PC-9 (cell line): Measurements from ENCODE around the gene NAT14. TPM values are rescaled to one million over a fixed set of nuclear protein-coding genes. Genes with fewer than 3 reads are reported as not detected.

Source experiments
- BruUV-seq: library from RNA; stranded (reverse); fragments of 400-500 nt; replicated peaks from 2 replicates; lab custom pipeline; 2021; lab: Mats Ljungman, UMichigan
- CTCF ChIA-PET: fragments of 300-600 bp; sonication (Branson Sonifier 250); formaldehyde crosslinking; loops from one replicate; lab custom pipeline; 2022; ENCODE audit warnings: antibody characterized with exemption; lab: Charles Lee
- POLR2A ChIA-PET: fragments of 300-600 bp; sonication (Branson Sonifier 250); formaldehyde crosslinking; loops from one replicate; lab custom pipeline; 2022; ENCODE audit warnings: antibody characterized with exemption; ENCODE audit not compliant: unreplicated experiment; lab: Charles Lee
- DNase-seq, 2 experiments: peaks; one replicate each; pipeline versions ENCODE4 v3.0.0 to v3.0.0-alpha.2; 2015 to 2022; ENCODE audit warnings: mixed read lengths in 1 of 2
- H2AFZ ChIP-seq: fragments of 200-600 bp; sonication (generic); 2 replicates; pipeline ENCODE4 v1.8.1; 2017; ENCODE audit warnings: antibody characterized with exemption
- H3F3A ChIP-seq: fragments of 200-600 bp; sonication (generic); 2 replicates; pipeline ENCODE4 v1.8.1; 2017; ENCODE audit warnings: antibody characterized with exemption, mild to moderate bottlenecking, low read depth; ENCODE audit not compliant: insufficient read depth
- H3K27ac ChIP-seq: fragments of 200-600 bp; sonication (generic); 2 replicates; pipeline ENCODE4 v1.6.1; 2016; ENCODE audit warnings: mixed run types
- H3K27me3 ChIP-seq: fragments of 200-600 bp; sonication (generic); 2 replicates; pipeline ENCODE4 v1.6.1; 2016; ENCODE audit warnings: low read depth, mixed run types; ENCODE audit not compliant: insufficient read depth
- H3K36me3 ChIP-seq: fragments of 200-600 bp; sonication (generic); 2 replicates; pipeline ENCODE4 v1.6.1; 2016; ENCODE audit warnings: low read depth, mixed run types
- H3K4me1 ChIP-seq: fragments of 200-600 bp; sonication (generic); replicated peaks from 2 replicates; pipeline ENCODE4 v1.6.1; 2016; ENCODE audit warnings: mixed run types; ENCODE audit not compliant: insufficient read depth
- H3K4me2 ChIP-seq: fragments of 200-600 bp; sonication (generic); 2 replicates; pipeline ENCODE4 v1.6.1; 2017; ENCODE audit warnings: mixed run types
- H3K4me3 ChIP-seq: fragments of 200-600 bp; sonication (generic); 2 replicates; pipeline ENCODE4 v1.6.1; 2016; ENCODE audit warnings: mixed run types
- H3K79me2 ChIP-seq: fragments of 200-600 bp; sonication (generic); 2 replicates; pipeline ENCODE4 v1.6.1; 2017; ENCODE audit warnings: low read depth, mixed run types
- H3K9me2 ChIP-seq: fragments of 200-600 bp; sonication (generic); 2 replicates; pipeline ENCODE4 v1.8.1; 2017; ENCODE audit warnings: mild to moderate bottlenecking; ENCODE audit not compliant: insufficient read depth
- H3K9me3 ChIP-seq: fragments of 200-600 bp; sonication (generic); 2 replicates; pipeline ENCODE4 v1.8.1; 2016; ENCODE audit warnings: low read depth; ENCODE audit not compliant: insufficient read depth
- H4K20me1 ChIP-seq: fragments of 200-600 bp; sonication (generic); 2 replicates; pipeline ENCODE4 v1.8.1; 2017; ENCODE audit not compliant: insufficient read depth
- CTCF ChIP-seq: fragments of 200-600 bp; sonication (generic); conservative IDR thresholded peaks from 2 replicates; pipeline ENCODE4 v1.6.1; 2017; ENCODE audit warnings: mixed run types, antibody characterized with exemption, mild to moderate bottlenecking, moderate library complexity
- EZH2 ChIP-seq: fragments of 200-600 bp; sonication (generic); IDR thresholded peaks from 2 replicates; pipeline ENCODE4 v1.8.0; 2017; ENCODE audit warnings: antibody characterized with exemption, low read depth
- intact Hi-C: fragments of 100-400 bp; cut with micrococcal nuclease; formaldehyde crosslinking; loops from one replicate; pipeline ENCODE4 v1.10.0; 2022; ENCODE audit not compliant: unreplicated experiment
- total RNA-seq: library from RNA; stranded (reverse); gene quantifications from 2 replicates; pipeline ENCODE4 v1.2.3, GENCODE V29; 2021

Gene NAT14
- total RNA-seq, 1 experiment from 2014 or later, result 61.6 TPM

GRCh38 chr19:55459950-55460657 is 24.9 kb upstream of the NAT14 start:
- TSS peak; percentile 58 for BruUV-seq
- intact Hi-C loops, result loop anchor here (5.0 kb wide), 1 partner anchor 37 kb away; no protein-coding TSS in a partner anchor
- Histone ChIP-seq H3F3A (peaks cover 27% of the 10 kb centered on the region; the same call in 1 of the 2 replicates), H3K4me3 (peak overlapping the region; percentile 90; the same call in 1 of the 2 replicates), H3K9me3 (no peaks in the 10 kb centered on the region), H3K4me2 (peak overlapping the region; percentile 90), H3K9me2 (no peaks in the 10 kb centered on the region), H3K79me2 (peaks cover 18% of the 10 kb centered on the region; the same call in 1 of the 2 replicates), H3K27me3 (no peaks in the 10 kb centered on the region), H4K20me1 (peaks cover 29% of the 10 kb centered on the region), H2AFZ (no peak overlapping the region), H3K4me1 (peaks cover 12% of the 10 kb centered on the region), H3K27ac (no peak overlapping the region), H3K36me3 (no peaks in the 10 kb centered on the region)
- ChIA-PET CTCF (interaction anchor here (0.6 kb wide), 1 partner anchor 841 kb away, joined by 5 read pairs; no protein-coding TSS in a partner anchor), POLR2A (interaction anchor here (0.6 kb wide), 2 partner anchors 17 to 201 kb away, joined by 3 to 4 read pairs; no protein-coding TSS in a partner anchor)
- TF ChIP-seq EZH2 (no peak), CTCF (no peak)
- no peak for DNase-seq

- no peak for TF ChIP-seq CTCF
- no peak for TF ChIP-seq EZH2
- peak overlapping the region; percentile 85 for H2AFZ ChIP-seq
- intact Hi-C loops, result loop anchor here (5.0 kb wide), 1 partner anchor 37 kb away; no protein-coding TSS in a partner anchor
These were observed 24.2 kb upstream of the NAT14 start for GRCh38 chr19:55460670-55461258.

More at GRCh38 chr19:55460670-55461258, 24.2 kb upstream of the NAT14 start:
- Histone ChIP-seq H3K4me3 (peak overlapping the region; percentile 90), H3K27ac (peak overlapping the region; percentile 68), H3K27me3 (no peaks in the 10 kb centered on the region), H3K79me2 (peaks cover 18% of the 10 kb centered on the region; the same call in 1 of the 2 replicates), H3K9me2 (no peaks in the 10 kb centered on the region), H4K20me1 (peaks cover 27% of the 10 kb centered on the region), H3K4me2 (peak overlapping the region; percentile 90), H3K36me3 (no peaks in the 10 kb centered on the region), H3K9me3 (no peaks in the 10 kb centered on the region), H3F3A (peaks cover 27% of the 10 kb centered on the region; the same call in 1 of the 2 replicates), H3K4me1 (peaks cover 12% of the 10 kb centered on the region)
- ChIA-PET POLR2A (interaction anchor here (0.6 kb wide), 1 partner anchor 16 kb away, joined by 4 read pairs; no protein-coding TSS in a partner anchor), CTCF (interaction anchor here (0.6 kb wide), 1 partner anchor 841 kb away, joined by 5 read pairs; no protein-coding TSS in a partner anchor)
- DNase-seq, result peak; percentile 53 to 67
- BruUV-seq, result no TSS peak
